HepG2 (cell line): ENCODE data around the gene C1R. TPM values are rescaled to one million over a fixed set of nuclear protein-coding genes. Genes with fewer than 3 reads are reported as not detected.
A peak's percentile ranks its signal among the peaks of the same experiment; 100 is the strongest.

Source experiments
- CHD2 ChIP-seq: IDR thresholded peaks from 2 replicates; pipeline ENCODE4 v1.6.1; 2011; ENCODE audit warnings: low read depth, low read length, improper control_type of control experiment
- FOXJ3 ChIP-seq: sonication (generic); formaldehyde crosslinking; IDR thresholded peaks from 2 replicates; pipeline ENCODE4 v1.4.0; 2020; ENCODE audit warnings: missing genetic modification reagents, mild to moderate bottlenecking, borderline replicate concordance
- IKZF4 ChIP-seq: sonication (generic); formaldehyde crosslinking; IDR thresholded peaks from 2 replicates; pipeline ENCODE4 v1.5.1; 2020; ENCODE audit warnings: borderline replicate concordance, mild to moderate bottlenecking, low read depth, missing genetic modification reagents; ENCODE audit errors: not compliant biosample characterization
- JDP2 ChIP-seq: sonication (generic); formaldehyde crosslinking; IDR thresholded peaks from 2 replicates; pipeline ENCODE4 v1.8.1; 2022; ENCODE audit warnings: missing genetic modification reagents, borderline replicate concordance
- MAF1 ChIP-seq: sonication (generic); formaldehyde crosslinking; IDR thresholded peaks from 2 replicates; pipeline ENCODE4 v1.5.0; 2020; ENCODE audit warnings: missing genetic modification reagents, borderline replicate concordance
- MXI1 ChIP-seq: IDR thresholded peaks from 3 replicates; pipeline ENCODE4 v1.6.1; 2012; ENCODE audit warnings: low read depth, low read length, inconsistent platforms, borderline replicate concordance
- NR1H2 ChIP-seq: sonication (generic); formaldehyde crosslinking; IDR thresholded peaks from 2 replicates; pipeline ENCODE4 v1.8.1; 2022; ENCODE audit warnings: low read depth, missing genetic modification reagents, borderline replicate concordance
- POLR2A ChIP-seq, 2 experiments: IDR thresholded peaks; 2 replicates each; pipeline ENCODE4 v1.6.1; 2011; ENCODE audit warnings: low read depth in 2 of 2, low read length in 2 of 2, mild to moderate bottlenecking in 1 of 2, moderate library complexity in 1 of 2; ENCODE audit not compliant: insufficient read depth in 1 of 2
- RCOR2 ChIP-seq: IDR thresholded peaks from 2 replicates; pipeline ENCODE4 v1.6.1; 2016; ENCODE audit warnings: missing biosample characterization, missing genetic modification reagents
- RELA ChIP-seq: sonication (generic); formaldehyde crosslinking; IDR thresholded peaks from 2 replicates; pipeline ENCODE4 v1.4.0; 2020; ENCODE audit warnings: missing genetic modification reagents
- RFX1 ChIP-seq: fragments of 450-650 bp; IDR thresholded peaks from 2 replicates; pipeline ENCODE4 v1.6.1; 2017
- SIN3A ChIP-seq: IDR thresholded peaks from 2 replicates; pipeline ENCODE4 v1.6.1; 2011; ENCODE audit warnings: low read depth, mild to moderate bottlenecking, control low read depth, low read length, borderline replicate concordance
- SPEN ChIP-seq: sonication (generic); formaldehyde crosslinking; IDR thresholded peaks from 2 replicates; pipeline ENCODE4 v1.5.1; 2020; ENCODE audit warnings: low read depth, mild to moderate bottlenecking, missing genetic modification reagents
- ZBTB38 ChIP-seq: sonication (generic); formaldehyde crosslinking; IDR thresholded peaks from 2 replicates; pipeline ENCODE4 v1.5.1; 2020; ENCODE audit warnings: mild to moderate bottlenecking, missing genetic modification reagents
- ZFP36 ChIP-seq: fragments of 150-350 bp; IDR thresholded peaks from 2 replicates; pipeline ENCODE4 v1.6.1; 2018; ENCODE audit warnings: borderline replicate concordance, low read length, low read depth; ENCODE audit not compliant: partially characterized antibody
- ZNF296 ChIP-seq: sonication (generic); formaldehyde crosslinking; conservative IDR thresholded peaks from 2 replicates; pipeline ENCODE4 v1.5.0; 2020; ENCODE audit warnings: mild to moderate bottlenecking, missing genetic modification reagents
- ZNF44 ChIP-seq: sonication (generic); formaldehyde crosslinking; IDR thresholded peaks from 2 replicates; pipeline ENCODE4 v1.5.1; 2020; ENCODE audit warnings: mild to moderate bottlenecking, missing genetic modification reagents
- ZNF761 ChIP-seq: sonication (generic); formaldehyde crosslinking; conservative IDR thresholded peaks from 2 replicates; pipeline ENCODE4 v1.4.0; 2020; ENCODE audit warnings: mild to moderate bottlenecking, missing genetic modification reagents
- ZNF776 ChIP-seq: sonication (generic); formaldehyde crosslinking; IDR thresholded peaks from 2 replicates; pipeline ENCODE4 v1.4.0; 2020; ENCODE audit warnings: mild to moderate bottlenecking, missing genetic modification reagents
- polyA plus RNA-seq, 8 experiments: library from polyadenylated mRNA; depleted of rRNA in 3 of 8; stranded (reverse) in 7 of 8; unstranded in 1 of 8; fragments of >200 nt; fragmentation: Illumina TruSeq in 4 of 8; extraction: Trizol in 4 of 8; gene quantifications; 2 replicates each; pipeline versions ENCODE4 v1.2.1 to v1.2.3, GENCODE V29; 2011 to 2016; ENCODE audit warnings: low read depth in 4 of 8, missing spikeins in 1 of 8, mixed read lengths in 1 of 8; ENCODE audit not compliant: insufficient read depth in 1 of 8
- total RNA-seq, 5 experiments: library from RNA; depleted of rRNA; stranded (reverse); fragments of >200 nt; fragmentation: Illumina TruSeq; extraction: Trizol; gene quantifications; 2 replicates each; pipeline ENCODE4 v1.2.3, GENCODE V29; 2016; ENCODE audit warnings: low read depth in 1 of 5
- TF ChIP-seq, protein P1 (sequence below): sonication (generic); formaldehyde crosslinking; IDR thresholded peaks from 2 replicates; pipeline ENCODE4 v1.8.0; 2022; ENCODE audit warnings: missing genetic modification reagents, mild to moderate bottlenecking, borderline replicate concordance
- TF ChIP-seq, protein P2 (sequence below): sonication (generic); formaldehyde crosslinking; IDR thresholded peaks from 2 replicates; pipeline ENCODE4 v1.4.0; 2020; ENCODE audit warnings: mild to moderate bottlenecking, missing genetic modification reagents
- TF ChIP-seq, protein P3 (sequence below): sonication (generic); formaldehyde crosslinking; IDR thresholded peaks from 2 replicates; pipeline ENCODE4 v1.4.0; 2020; ENCODE audit warnings: missing genetic modification reagents

C1R gene
- total and polyA plus RNA-seq, 2 of the 13 experiments (the other 11 are each of a cell fraction or from before 2014, with no cell fraction given): 3.5 to 6.5 TPM

DNA sequence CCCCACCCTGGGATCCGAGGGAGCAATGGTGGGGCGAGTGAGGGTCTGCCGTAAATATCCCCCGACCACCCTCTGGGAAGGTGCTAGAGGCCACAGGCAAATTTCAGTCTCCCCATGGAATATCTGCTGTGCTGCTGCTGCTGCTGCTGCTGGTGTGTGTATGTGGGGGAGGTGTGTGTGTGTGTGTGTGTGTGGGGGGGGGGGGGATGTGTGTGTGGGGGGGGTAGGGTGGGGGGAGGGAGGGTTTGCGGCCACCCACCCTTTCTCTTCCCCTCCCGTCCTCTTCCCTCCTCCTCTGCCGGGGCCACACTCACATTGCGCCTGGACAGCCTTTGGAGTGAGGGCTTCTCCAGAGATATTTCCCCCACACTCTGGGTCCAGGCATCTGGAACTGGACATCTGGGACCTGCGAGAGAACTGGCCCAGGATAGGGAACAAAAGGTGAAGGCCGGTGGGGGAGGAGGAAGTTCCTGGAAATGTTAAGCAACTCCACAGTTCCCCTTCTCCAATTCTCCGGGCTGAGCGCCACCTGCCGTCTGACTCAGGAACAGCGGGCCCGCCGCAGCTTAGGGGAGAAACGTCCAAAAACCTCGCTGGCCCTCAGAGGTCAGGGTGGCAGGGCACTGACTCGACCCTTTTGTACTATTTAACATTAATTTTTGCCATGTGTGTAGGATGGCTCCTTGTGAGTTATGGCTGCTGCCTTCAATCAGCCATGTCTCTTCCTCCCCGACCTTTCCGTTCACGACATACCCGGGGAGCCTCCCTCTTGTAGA is 16.7 kb upstream of the C1R start, which contains the start of gene C1RL (continued):
- TF ChIP-seq IKZF4 (no peak), CHD2 (peak; percentile 24; the same call in 1 of the 2 replicates), RCOR2 (no peak), SIN3A (no peak; the same call in 1 of the 2 replicates), ZNF44 (no peak), MAF1 (CRISPR knock-in tag) (no peak), ZBTB38 (CRISPR knock-in tag) (peak; percentile 58; the same call in 1 of the 2 replicates), FOXJ3 (CRISPR knock-in tag) (no peak), MXI1 (peak; percentile 38; the same call in 1 of the 3 replicates), POLR2A (IDR thresholded peaks at IDR 0.05; ENCODE audit: insufficient read depth in 1 of 2, low read depth in 2 of 2, low read length in 2 of 2) (peak in 1 of 2 experiments; percentile 58; a peak in 2 of 4 replicates), SPEN (no peak; the same call in 1 of the 2 replicates), RFX1 (no peak), ZFP36 (no peak), ZNF776 (CRISPR knock-in tag) (no peak), ZNF761 (no peak), RELA (no peak), ZNF296 (no peak), JDP2 (CRISPR knock-in tag) (no peak), NR1H2 (CRISPR knock-in tag) (no peak)
- TF ChIP-seq, protein P1, sequence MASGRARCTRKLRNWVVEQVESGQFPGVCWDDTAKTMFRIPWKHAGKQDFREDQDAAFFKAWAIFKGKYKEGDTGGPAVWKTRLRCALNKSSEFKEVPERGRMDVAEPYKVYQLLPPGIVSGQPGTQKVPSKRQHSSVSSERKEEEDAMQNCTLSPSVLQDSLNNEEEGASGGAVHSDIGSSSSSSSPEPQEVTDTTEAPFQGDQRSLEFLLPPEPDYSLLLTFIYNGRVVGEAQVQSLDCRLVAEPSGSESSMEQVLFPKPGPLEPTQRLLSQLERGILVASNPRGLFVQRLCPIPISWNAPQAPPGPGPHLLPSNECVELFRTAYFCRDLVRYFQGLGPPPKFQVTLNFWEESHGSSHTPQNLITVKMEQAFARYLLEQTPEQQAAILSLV (CRISPR knock-in tag): no peak
- TF ChIP-seq, protein P2, sequence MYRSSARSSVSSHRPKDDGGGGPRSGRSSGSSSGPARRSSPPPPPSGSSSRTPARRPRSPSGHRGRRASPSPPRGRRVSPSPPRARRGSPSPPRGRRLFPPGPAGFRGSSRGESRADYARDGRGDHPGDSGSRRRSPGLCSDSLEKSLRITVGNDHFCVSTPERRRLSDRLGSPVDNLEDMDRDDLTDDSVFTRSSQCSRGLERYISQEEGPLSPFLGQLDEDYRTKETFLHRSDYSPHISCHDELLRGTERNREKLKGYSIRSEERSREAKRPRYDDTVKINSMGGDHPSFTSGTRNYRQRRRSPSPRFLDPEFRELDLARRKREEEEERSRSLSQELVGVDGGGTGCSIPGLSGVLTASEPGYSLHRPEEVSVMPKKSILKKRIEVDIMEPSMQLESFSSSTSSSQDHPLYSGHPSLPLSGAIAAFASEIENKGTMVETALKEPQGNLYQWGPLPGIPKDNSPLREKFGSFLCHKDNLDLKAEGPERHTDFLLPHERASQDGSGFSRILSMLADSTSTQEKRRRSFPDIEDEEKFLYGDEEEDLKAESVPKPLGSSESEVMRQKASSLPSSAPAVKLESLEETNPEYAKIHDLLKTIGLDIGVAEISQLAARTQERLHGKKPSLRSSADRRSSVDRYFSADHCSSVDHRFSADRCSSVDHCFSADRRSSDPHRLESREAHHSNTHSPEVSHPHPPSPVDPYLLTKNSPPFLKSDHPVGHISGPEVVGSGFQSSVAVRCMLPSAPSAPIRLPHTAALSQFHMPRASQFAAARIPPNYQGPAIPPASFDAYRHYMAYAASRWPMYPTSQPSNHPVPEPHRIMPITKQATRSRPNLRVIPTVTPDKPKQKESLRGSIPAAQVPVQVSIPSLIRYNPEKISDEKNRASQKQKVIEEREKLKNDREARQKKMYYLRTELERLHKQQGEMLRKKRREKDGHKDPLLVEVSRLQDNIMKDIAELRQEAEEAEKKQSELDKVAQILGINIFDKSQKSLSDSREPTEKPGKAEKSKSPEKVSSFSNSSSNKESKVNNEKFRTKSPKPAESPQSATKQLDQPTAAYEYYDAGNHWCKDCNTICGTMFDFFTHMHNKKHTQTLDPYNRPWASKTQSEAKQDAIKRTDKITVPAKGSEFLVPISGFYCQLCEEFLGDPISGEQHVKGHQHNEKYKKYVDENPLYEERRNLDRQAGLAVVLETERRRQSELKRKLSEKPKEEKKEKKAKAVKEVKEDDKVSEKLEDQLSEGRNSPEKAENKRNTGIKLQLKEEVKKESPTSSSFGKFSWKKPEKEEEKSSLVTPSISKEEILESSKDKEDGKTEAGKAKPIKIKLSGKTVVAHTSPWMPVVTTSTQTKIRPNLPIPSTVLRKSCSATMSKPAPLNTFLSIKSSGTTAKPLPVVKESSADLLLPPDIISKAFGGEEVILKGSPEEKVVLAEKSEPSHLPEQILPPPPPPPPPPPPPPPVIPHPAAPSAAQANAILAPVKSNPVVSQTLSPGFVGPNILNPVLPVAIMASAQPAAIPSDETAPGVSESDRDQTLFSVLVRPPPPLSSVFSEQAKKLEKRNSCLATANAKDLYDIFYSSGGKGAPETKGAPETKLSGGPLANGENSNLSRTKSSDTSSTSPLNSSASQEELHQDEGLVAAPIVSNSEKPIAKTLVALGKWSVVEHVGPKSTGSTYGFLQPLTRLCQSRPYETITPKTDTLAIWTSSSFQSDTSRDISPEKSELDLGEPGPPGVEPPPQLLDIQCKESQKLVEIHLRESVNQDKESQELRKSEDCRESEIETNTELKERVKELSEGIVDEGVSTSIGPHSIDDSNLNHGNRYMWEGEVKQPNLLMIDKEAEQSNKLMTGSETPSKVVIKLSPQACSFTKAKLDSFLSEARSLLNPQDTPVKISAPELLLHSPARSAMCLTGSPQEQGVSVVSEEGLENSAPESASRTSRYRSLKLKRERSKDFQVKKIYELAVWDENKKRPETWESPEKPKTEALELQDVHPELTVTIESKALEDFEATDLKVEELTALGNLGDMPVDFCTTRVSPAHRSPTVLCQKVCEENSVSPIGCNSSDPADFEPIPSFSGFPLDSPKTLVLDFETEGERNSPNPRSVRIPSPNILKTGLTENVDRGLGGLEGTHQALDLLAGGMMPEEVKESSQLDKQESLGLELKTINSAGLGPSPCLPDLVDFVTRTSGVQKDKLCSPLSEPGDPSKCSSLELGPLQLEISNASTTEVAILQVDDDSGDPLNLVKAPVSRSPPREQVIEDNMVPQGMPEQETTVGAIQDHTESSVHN (CRISPR knock-in tag): no peak
- TF ChIP-seq, protein P3, sequence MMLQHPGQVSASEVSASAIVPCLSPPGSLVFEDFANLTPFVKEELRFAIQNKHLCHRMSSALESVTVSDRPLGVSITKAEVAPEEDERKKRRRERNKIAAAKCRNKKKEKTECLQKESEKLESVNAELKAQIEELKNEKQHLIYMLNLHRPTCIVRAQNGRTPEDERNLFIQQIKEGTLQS: no peak
